Activated naive CD4-positive, alpha-beta T cell treated with Interleukin-2 at 50 U/mL for 16 hours (primary cell): Measurements from ENCODE around the gene OPCML.

Experiments
- DNase-seq: peaks from one replicate; pipeline ENCODE4 v3.0.0-alpha.2; 2020

OPCML gene

GRCh38 chr11:132971351-132971750, 561.0 kb downstream of the OPCML start:
- DNase-seq = no peak

GRCh38 chr11:132969892-132970291, 562.4 kb downstream of the OPCML start:
- DNase-seq = no peak

- DNase-seq = no peak
These were observed 570.3 kb downstream of the OPCML start for GRCh38 chr11:132962041-132962440.

GRCh38 chr11:132961453-132961852, 570.8 kb downstream of the OPCML start:
- DNase-seq = no peak

- DNase-seq = no peak
These were observed 571.8 kb downstream of the OPCML start for GRCh38 chr11:132960273-132961078.

GRCh38 chr11:132959693-132960092, 572.6 kb downstream of the OPCML start:
- no peak for DNase-seq

- no peak for DNase-seq
These were observed 574.4 kb downstream of the OPCML start for GRCh38 chr11:132957881-132958280.

- DNase-seq = no peak
These were observed 584.0 kb downstream of the OPCML start for GRCh38 chr11:132948252-132948651.

- DNase-seq = no peak
These were observed 587.7 kb downstream of the OPCML start for GRCh38 chr11:132944569-132944944.

GRCh38 chr11:132943706-132944568, 588.4 kb downstream of the OPCML start:
- no peak for DNase-seq

- no peak for DNase-seq
These were observed 589.0 kb downstream of the OPCML start for GRCh38 chr11:132943357-132943705.

GRCh38 chr11:132942611-132943356, 589.5 kb downstream of the OPCML start:
- DNase-seq = no peak

GRCh38 chr11:132941761-132942160, 590.5 kb downstream of the OPCML start:
- DNase-seq = no peak

GRCh38 chr11:132941024-132941646, 591.2 kb downstream of the OPCML start:
- no peak for DNase-seq

- no peak for DNase-seq
These were observed 595.3 kb downstream of the OPCML start for GRCh38 chr11:132937016-132937415.

- no peak for DNase-seq
These were observed 596.9 kb downstream of the OPCML start for GRCh38 chr11:132935383-132935782.

GRCh38 chr11:132933703-132934102, 598.6 kb downstream of the OPCML start:
- DNase-seq = no peak

- no peak for DNase-seq
These were observed 606.4 kb downstream of the OPCML start for GRCh38 chr11:132925825-132926469.

- no peak for DNase-seq
These were observed 610.7 kb downstream of the OPCML start for GRCh38 chr11:132921597-132921996.

- DNase-seq = no peak
These were observed 611.7 kb downstream of the OPCML start for GRCh38 chr11:132920451-132921096.

GRCh38 chr11:132914600-132914999, 617.7 kb downstream of the OPCML start:
- DNase-seq = no peak

- no peak for DNase-seq
These were observed 618.4 kb downstream of the OPCML start for GRCh38 chr11:132913886-132914285.
